ENCODE data around the gene AAK1. TPM values are rescaled to one million over a fixed set of nuclear protein-coding genes. Genes with fewer than 3 reads are reported as not detected.
A peak's percentile ranks its signal among the peaks of the same experiment; 100 is the strongest.

Gene AAK1
- total RNA-seq, 2 donors from 2014 or later, result 55.2 to 77.9 TPM

- no peaks in the 10 kb centered on the region for H3K9me3 ChIP-seq
- DNase-seq (ENCODE audit: low spot score) (no peak), ATAC-seq (ENCODE audit: insufficient number of reproducible peaks, low FRiP score, low read depth) (no peak)
- no peaks in the 10 kb centered on the region for H3K36me3 ChIP-seq
- TF ChIP-seq CTCF (IDR thresholded peaks at IDR 0.05), result no peak
- H3K27me3 ChIP-seq (replicated peaks; ENCODE audit: insufficient read depth), result no peaks in the 10 kb centered on the region
- no peak overlapping the region for H3K27ac ChIP-seq
- H3K4me3 ChIP-seq, result no peak overlapping the region
- peaks cover 2 to 6% of the 10 kb centered on the region in 2 donors for H3K4me1 ChIP-seq (ENCODE audit: control insufficient read depth in 1 of 2, low read depth in 2 of 2)
These were observed 44.6 kb upstream of the AAK1 start for GRCh38 chr2:69687971-69688611.

GRCh38 chr2:69686813-69687212 is 43.3 kb upstream of the AAK1 start:
- Histone ChIP-seq H3K4me1 (ENCODE audit: control insufficient read depth in 1 of 2, low read depth in 2 of 2) (peaks cover 5 to 8% of the 10 kb centered on the region in 2 donors), H3K36me3 (no peaks in the 10 kb centered on the region), H3K4me3 (no peak overlapping the region), H3K27ac (no peak overlapping the region), H3K9me3 (no peaks in the 10 kb centered on the region), H3K27me3 (replicated peaks; ENCODE audit: insufficient read depth) (no peaks in the 10 kb centered on the region)
- no peak for TF ChIP-seq CTCF (IDR thresholded peaks at IDR 0.05)
- DNase-seq (ENCODE audit: low spot score), result no peak
- no peak for ATAC-seq (ENCODE audit: insufficient number of reproducible peaks, low FRiP score, low read depth)

GRCh38 chr2:69685321-69686048 is 41.9 kb upstream of the AAK1 start:
- no peaks in the 10 kb centered on the region for H3K36me3 ChIP-seq
- no peak for TF ChIP-seq CTCF (IDR thresholded peaks at IDR 0.05)
- no peak for DNase-seq (ENCODE audit: low spot score)
- no peak for ATAC-seq (ENCODE audit: insufficient number of reproducible peaks, low FRiP score, low read depth)
- H3K4me3 ChIP-seq, result no peak overlapping the region
- no peak overlapping the region for H3K27ac ChIP-seq
- H3K4me1 ChIP-seq (ENCODE audit: control insufficient read depth in 1 of 2, low read depth in 2 of 2), result peaks cover 5 to 8% of the 10 kb centered on the region in 2 donors
- H3K27me3 ChIP-seq (replicated peaks; ENCODE audit: insufficient read depth), result no peaks in the 10 kb centered on the region
- no peaks in the 10 kb centered on the region for H3K9me3 ChIP-seq

GRCh38 chr2:69683170-69683971 is 39.8 kb upstream of the AAK1 start:
- DNase-seq (ENCODE audit: low spot score), result no peak
- peak; percentile 40 for ATAC-seq (ENCODE audit: insufficient number of reproducible peaks, low FRiP score, low read depth)
- H3K4me3 ChIP-seq, result peak overlapping the region; percentile 27
- H3K27me3 ChIP-seq (replicated peaks; ENCODE audit: insufficient read depth), result no peaks in the 10 kb centered on the region
- TF ChIP-seq CTCF (IDR thresholded peaks at IDR 0.05), result no peak
- peak overlapping the region in 1 of 2 donors; percentile 46 for H3K27ac ChIP-seq
- no peaks in the 10 kb centered on the region for H3K9me3 ChIP-seq
- H3K36me3 ChIP-seq, result no peaks in the 10 kb centered on the region
- H3K4me1 ChIP-seq (ENCODE audit: control insufficient read depth in 1 of 2, low read depth in 2 of 2), result peaks cover 5 to 8% of the 10 kb centered on the region in 2 donors

GRCh38 chr2:69682525-69682924 is 39.0 kb upstream of the AAK1 start:
- Histone ChIP-seq H3K4me1 (ENCODE audit: control insufficient read depth in 1 of 2, low read depth in 2 of 2) (peaks cover 5 to 8% of the 10 kb centered on the region in 2 donors), H3K27me3 (replicated peaks; ENCODE audit: insufficient read depth) (no peaks in the 10 kb centered on the region), H3K36me3 (no peaks in the 10 kb centered on the region), H3K4me3 (no peak overlapping the region), H3K9me3 (no peaks in the 10 kb centered on the region), H3K27ac (no peak overlapping the region)
- ATAC-seq (ENCODE audit: insufficient number of reproducible peaks, low FRiP score, low read depth) (no peak), DNase-seq (ENCODE audit: low spot score) (no peak)
- no peak for TF ChIP-seq CTCF (IDR thresholded peaks at IDR 0.05)

Data from thoracic aorta (tissue), 2 donors.